Kidney (tissue), 14 donors: ENCODE results near the gene GPD1. TPM values are rescaled to one million over a fixed set of nuclear protein-coding genes. Genes with fewer than 3 reads are reported as not detected.

Source experiments
- DNase-seq, 5 donors: peaks; one replicate each; pipeline ENCODE4 v3.0.0-alpha.2; 2013 to 2020
- FAIRE-seq: peaks from 2 replicates; lab custom pipeline; 2012; peaks lifted over from hg19 to GRCh38; lab: Jason Lieb, UNC
- H3K27ac ChIP-seq, 2 donors: one replicate each; pipeline ENCODE4 v1.7.0; 2013; ENCODE audit warnings: low read depth in 2 of 2, low read length in 2 of 2, inconsistent platforms in 1 of 2
- H3K27me3 ChIP-seq: one replicate; pipeline ENCODE4 v1.7.1; 2013; ENCODE audit warnings: low read length, inconsistent platforms; ENCODE audit not compliant: control insufficient read depth, insufficient read depth
- H3K36me3 ChIP-seq, 3 donors: one replicate each; pipeline versions ENCODE4 v1.7.0 to v1.7.1; 2013; ENCODE audit warnings: low read length in 3 of 3, control low read depth in 1 of 3, inconsistent platforms in 1 of 3; ENCODE audit not compliant: insufficient read depth in 3 of 3, control insufficient read depth in 2 of 3
- H3K4me1 ChIP-seq, 3 donors: one replicate each; pipeline versions ENCODE4 v1.7.0 to v1.7.1; 2013; ENCODE audit warnings: low read length in 3 of 3, inconsistent platforms in 1 of 3, low read depth in 1 of 3; ENCODE audit not compliant: control insufficient read depth in 2 of 3, insufficient read depth in 2 of 3
- H3K4me3 ChIP-seq, 3 donors: one replicate each; pipeline versions ENCODE4 v1.7.0 to v1.8.1; 2013; ENCODE audit warnings: low read length in 3 of 3, control low read depth in 1 of 3, inconsistent platforms in 1 of 3
- H3K9ac ChIP-seq, 3 donors: one replicate each; pipeline versions ENCODE4 v1.7.0 to v1.7.1; 2013; ENCODE audit warnings: low read length in 3 of 3, control low read depth in 1 of 3, inconsistent platforms in 1 of 3
- H3K9me3 ChIP-seq, 3 donors: one replicate each; pipeline versions ENCODE4 v1.7.0 to v1.7.1; 2013; ENCODE audit warnings: low read length in 3 of 3, control low read depth in 1 of 3, inconsistent platforms in 1 of 3; ENCODE audit not compliant: control insufficient read depth in 2 of 3, insufficient read depth in 1 of 3
- CTCF ChIP-seq: IDR thresholded peaks from 3 replicates; pipeline ENCODE4 v1.5.1; 2012; ENCODE audit warnings: mild to moderate bottlenecking, moderate library complexity, borderline replicate concordance; ENCODE audit not compliant: insufficient read depth; ENCODE audit errors: extremely low read depth
- intact Hi-C: fragments of 100-400 bp; cut with DNase I; formaldehyde crosslinking; loops from one replicate; pipeline ENCODE4 v1.11.1; 2022
- polyA plus RNA-seq: library from polyadenylated mRNA; stranded (reverse); fragments of 350-450 nt; fragmentation: Illumina TruSeq; extraction: RNeasy Lipid Tissue Mini Kit (QIAGEN cat#74804); gene quantifications from one replicate; pipeline ENCODE4 v1.2.3, GENCODE V29; 2014; ENCODE audit warnings: low read depth, low replicate concordance; ENCODE audit not compliant: insufficient read depth
- total RNA-seq: library from RNA; stranded (reverse); fragmentation: NEBNext Ultra II Directional; extraction: Animal tissue kit (Norgen Biotek cat#: 25700); gene quantifications from one replicate; pipeline ENCODE4 v1.2.1, GENCODE V29; 2021
- donor health status: control.
- donor health status: control.
- donor health status: control.
- donor health status: control.
- donor health status: control.
- donor health status: DM: yes; HTN: yes; CAD: no.
- donor health status: Normal renal cell carcinoma (clear cell type).

The GPD1 gene
- total and polyA plus RNA-seq, 2 donors from 2014 or later = 15.1 to 139 TPM

GRCh38 chr12:50057000-50057841 lies 46.6 kb upstream of the GPD1 start, which contains the start of gene ASIC1:
TSS of gene ASIC1 (plus strand) at chr12:50057596. CDS start at chr12:50058767, 1,171 bp downstream.
- DNase-seq (peak; percentile 62 to 91 (median 83)), FAIRE-seq (no peak)
- H3K9ac ChIP-seq = peak within 1 kb of the TSS in 2 of 3 donors; percentile 38 to 44
- no peak within 1 kb of the TSS for H3K27ac ChIP-seq
- no peaks in the 10 kb centered on the region for H3K36me3 ChIP-seq
- H3K4me1 ChIP-seq = peaks cover 0 to 6% (median 4%) of the 10 kb centered on the region in 3 donors
- no peaks in the 10 kb centered on the region for H3K9me3 ChIP-seq
- no peaks in the 10 kb centered on the region for H3K27me3 ChIP-seq
- TF ChIP-seq CTCF = no peak
- H3K4me3 ChIP-seq = peak within 1 kb of the TSS; percentile 44 to 71 (median 67)
- intact Hi-C loops = no loop called here

GRCh38 chr12:50057896-50058670 lies 45.7 kb upstream of the GPD1 start:
- peak in 1 of 5 donors; percentile 64 for DNase-seq
- no peak for FAIRE-seq
- no peaks in the 10 kb centered on the region for H3K36me3 ChIP-seq
- H3K4me1 ChIP-seq = peaks cover 0 to 6% (median 4%) of the 10 kb centered on the region in 3 donors
- TF ChIP-seq CTCF = no peak
- no peaks in the 10 kb centered on the region for H3K9me3 ChIP-seq
- no peaks in the 10 kb centered on the region for H3K27me3 ChIP-seq
- intact Hi-C loops = no loop called here
- no peak overlapping the region for H3K9ac ChIP-seq
- no peak overlapping the region for H3K4me3 ChIP-seq
- no peak overlapping the region for H3K27ac ChIP-seq

GRCh38 chr12:50058743-50059312 lies 45.0 kb upstream of the GPD1 start:
- peaks cover 0 to 6% (median 4%) of the 10 kb centered on the region in 3 donors for H3K4me1 ChIP-seq
- intact Hi-C loops = no loop called here
- H3K9me3 ChIP-seq = no peaks in the 10 kb centered on the region
- no peak overlapping the region for H3K27ac ChIP-seq
- no peak overlapping the region for H3K4me3 ChIP-seq
- FAIRE-seq (no peak), DNase-seq (peak in 1 of 5 donors; percentile 64)
- no peaks in the 10 kb centered on the region for H3K36me3 ChIP-seq
- no peaks in the 10 kb centered on the region for H3K27me3 ChIP-seq
- TF ChIP-seq CTCF = no peak
- H3K9ac ChIP-seq = no peak overlapping the region
